Epithelial cell of esophagus (primary cell): ENCODE data around the gene HERPUD1.
"Not testable (repeated sequence)": the region's sequence is repeated elsewhere in the genome, so short reads cannot be mapped to it uniquely, and the experiment has no call there.

Experiments
- DNase-seq: peaks from one replicate; pipeline ENCODE4 v3.0.0; 2010; ENCODE audit warnings: low read depth
- H3K4me3 ChIP-seq: 2 replicates; pipeline ENCODE4 v1.5.1; 2011; ENCODE audit warnings: mild to moderate bottlenecking, low read length, control low read depth
- TF ChIP-seq, protein P1 (sequence below): IDR thresholded peaks from 2 replicates; pipeline ENCODE4 v1.5.1; 2011; ENCODE audit warnings: low read depth, mild to moderate bottlenecking, low read length, control low read depth, inconsistent platforms; ENCODE audit not compliant: insufficient read depth; ENCODE audit errors: missing control alignments

HERPUD1 gene

DNA sequence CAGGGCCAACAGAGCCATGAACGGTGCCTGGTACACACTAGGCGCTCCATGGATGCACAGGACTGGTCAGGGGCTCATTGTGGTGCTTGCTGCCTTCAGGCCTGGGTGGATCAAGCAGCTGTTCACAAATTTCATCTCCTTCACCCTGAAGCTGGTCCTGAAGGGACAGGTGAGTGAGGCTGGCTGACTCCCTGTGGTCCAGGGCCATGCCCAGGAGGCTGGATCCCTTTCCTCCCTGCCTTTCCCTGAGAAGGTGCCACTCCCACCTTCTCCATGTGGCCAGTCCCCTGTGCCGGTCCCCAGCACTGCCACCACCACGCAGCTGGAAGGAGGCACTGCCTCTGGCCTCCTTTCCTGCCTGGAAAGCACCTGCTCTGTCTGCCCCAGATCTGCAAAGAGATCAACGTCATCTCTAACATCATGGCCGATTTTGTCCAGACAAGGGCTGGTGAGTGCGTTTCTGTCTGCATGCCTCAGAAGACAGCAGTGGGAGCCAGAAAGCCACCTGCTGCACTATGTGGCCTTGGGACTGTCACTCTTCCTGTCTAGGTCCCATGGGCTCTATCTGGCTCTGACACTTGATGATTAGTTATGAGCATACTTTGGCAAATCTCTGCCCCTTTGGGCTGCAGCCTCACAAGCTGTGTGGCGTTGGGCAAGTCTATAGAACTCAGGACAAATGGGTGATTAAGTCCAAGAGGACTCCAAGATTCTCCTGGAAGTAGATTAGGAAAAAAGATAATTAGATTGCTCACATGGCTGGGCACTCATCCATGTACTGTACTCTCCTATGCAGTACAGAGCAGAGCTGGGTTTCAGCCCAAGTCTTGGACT, 39.2 kb downstream of the HERPUD1 start:
- TF ChIP-seq, protein P1, sequence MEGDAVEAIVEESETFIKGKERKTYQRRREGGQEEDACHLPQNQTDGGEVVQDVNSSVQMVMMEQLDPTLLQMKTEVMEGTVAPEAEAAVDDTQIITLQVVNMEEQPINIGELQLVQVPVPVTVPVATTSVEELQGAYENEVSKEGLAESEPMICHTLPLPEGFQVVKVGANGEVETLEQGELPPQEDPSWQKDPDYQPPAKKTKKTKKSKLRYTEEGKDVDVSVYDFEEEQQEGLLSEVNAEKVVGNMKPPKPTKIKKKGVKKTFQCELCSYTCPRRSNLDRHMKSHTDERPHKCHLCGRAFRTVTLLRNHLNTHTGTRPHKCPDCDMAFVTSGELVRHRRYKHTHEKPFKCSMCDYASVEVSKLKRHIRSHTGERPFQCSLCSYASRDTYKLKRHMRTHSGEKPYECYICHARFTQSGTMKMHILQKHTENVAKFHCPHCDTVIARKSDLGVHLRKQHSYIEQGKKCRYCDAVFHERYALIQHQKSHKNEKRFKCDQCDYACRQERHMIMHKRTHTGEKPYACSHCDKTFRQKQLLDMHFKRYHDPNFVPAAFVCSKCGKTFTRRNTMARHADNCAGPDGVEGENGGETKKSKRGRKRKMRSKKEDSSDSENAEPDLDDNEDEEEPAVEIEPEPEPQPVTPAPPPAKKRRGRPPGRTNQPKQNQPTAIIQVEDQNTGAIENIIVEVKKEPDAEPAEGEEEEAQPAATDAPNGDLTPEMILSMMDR = no peak
- H3K4me3 ChIP-seq = no peak overlapping the region
- DNase-seq = no peak

DNA sequence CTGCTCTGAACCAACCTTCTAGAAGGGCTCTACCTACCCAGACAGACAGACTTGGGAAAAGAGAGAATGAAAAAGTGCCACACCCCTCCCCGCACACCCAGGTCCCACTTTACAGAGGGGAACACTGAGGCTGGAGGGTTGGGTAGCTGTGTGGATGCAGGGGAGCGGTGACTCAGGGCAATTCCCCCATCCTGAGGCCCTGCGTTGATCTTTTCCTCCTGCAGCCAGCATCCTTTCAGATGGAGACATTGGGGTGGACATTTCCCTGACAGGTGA, 39.8 kb downstream of the HERPUD1 start:
- DNase-seq = no peak
- H3K4me3 ChIP-seq = no peak overlapping the region
- TF ChIP-seq, protein P1 = no peak

DNA sequence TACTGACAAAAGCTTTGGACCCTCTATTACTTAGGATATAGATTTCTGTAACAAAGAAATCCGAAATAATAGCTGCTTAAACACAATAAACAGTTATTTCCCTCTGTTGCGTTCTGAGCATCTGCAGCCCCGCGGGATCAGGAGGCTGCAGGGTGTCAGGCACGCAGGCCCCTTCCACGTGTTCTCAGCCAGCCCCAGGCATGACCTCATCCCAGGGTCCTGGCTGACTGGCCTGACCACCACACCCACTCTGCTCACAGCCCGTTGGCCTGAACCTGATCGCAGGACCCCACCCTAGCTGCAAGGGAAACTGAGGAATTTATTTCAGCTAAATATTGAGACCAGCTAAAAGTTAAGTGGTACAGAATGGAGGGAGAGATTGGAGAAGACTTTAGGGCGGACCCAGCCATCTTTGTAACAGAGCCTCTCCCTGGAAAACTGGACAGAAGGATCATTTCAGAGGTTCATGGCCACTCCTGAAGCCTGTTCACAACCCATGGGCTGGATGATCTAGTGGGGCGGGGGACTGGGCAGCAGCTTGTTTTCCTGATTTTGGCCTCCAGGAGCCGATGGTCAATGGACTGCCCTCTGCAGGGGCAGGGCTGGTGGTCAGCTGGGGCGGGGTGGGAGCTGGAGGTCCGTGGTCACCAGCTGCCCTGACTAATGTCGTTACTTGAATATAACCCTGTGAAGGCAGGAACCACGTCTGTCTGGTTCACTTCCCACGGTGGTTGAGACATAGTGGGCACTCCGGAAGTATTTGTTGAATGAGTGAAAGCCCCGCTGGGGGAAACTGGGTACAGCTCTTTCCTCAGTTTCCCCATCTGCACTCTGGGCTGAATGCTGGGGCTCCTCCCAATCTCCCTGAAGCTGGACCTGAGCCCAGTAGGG, 40.7 kb downstream of the HERPUD1 start:
- DNase-seq = no peak
- TF ChIP-seq, protein P1 = no peak

DNA sequence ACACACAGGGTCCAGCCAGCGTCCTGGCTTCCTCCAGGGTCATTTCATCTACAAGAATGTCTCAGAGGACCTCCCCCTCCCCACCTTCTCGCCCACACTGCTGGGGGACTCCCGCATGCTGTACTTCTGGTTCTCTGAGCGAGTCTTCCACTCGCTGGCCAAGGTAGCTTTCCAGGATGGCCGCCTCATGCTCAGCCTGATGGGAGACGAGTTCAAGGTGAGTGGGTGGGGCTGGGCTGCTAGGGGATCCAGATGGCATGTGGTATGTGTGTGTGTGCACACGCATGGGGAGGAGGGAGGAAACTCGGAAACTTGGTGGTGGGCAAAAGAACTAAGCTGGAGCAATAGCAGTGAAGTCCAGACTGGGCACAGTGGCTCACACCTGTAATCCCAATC, 41.4 kb downstream of the HERPUD1 start:
- no peak overlapping the region for H3K4me3 ChIP-seq
- no peak for DNase-seq
- TF ChIP-seq, protein P1 = no peak

More for the DNA sequence above, 40.7 kb downstream of the HERPUD1 start:
- no peak overlapping the region for H3K4me3 ChIP-seq

DNA sequence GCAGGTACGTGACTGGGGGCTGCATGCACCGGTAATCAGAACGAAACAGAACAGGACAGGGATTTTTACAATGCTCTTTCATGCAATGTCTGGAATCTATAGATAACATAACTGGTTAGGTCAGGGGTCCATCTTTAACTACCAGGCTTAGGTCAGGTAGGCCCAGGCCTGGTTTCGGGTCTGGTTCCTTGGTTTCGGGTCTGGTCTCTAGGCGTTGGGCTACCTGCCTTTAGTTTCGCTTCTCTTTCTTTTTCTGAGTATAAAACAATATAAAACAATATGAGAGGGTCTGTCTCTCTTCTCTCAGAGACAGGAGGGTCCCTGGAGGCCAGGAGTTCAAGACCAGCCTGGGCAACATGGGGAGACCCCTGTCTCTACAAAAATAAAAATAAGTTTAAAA, 42.0 kb downstream of the HERPUD1 start:
- DNase-seq, H3K4me3 ChIP-seq: not testable (repeated sequence)

DNA sequence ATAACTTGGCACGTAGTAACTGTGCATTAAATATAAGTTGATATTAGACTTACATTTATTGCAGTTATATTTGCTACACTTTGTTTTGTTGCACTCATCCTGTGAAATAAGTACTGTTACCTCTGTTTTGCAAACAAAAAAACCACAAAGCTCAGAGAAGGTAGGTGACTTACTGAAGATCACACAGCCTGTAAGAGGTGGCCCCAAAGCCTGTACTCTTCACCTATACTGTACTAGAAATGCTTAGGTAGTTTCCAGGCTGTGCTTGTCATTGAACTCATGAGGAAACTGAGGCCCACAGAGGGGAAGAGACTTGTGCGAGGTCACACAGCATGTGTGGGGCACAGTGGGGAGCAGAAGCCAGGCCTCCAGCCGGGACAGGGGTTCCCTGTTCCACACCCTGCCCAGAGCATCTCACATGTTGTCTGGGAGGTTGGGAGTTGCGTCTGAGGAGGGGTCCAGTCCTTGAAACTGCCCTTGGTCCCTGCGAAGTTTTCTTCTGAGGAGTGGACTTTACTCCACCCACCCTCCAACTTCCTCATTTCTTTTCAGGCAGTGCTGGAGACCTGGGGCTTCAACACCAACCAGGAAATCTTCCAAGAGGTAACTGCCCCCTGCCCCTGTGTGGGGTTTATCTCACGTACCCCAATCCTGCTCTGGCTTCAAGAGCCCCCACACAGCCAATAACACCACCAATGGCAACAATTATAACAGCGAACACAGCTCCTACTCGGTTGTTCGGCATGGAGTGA, 42.8 kb downstream of the HERPUD1 start:
- H3K4me3 ChIP-seq = no peak overlapping the region
- DNase-seq = no peak
- TF ChIP-seq, protein P1 = no peak

DNA sequence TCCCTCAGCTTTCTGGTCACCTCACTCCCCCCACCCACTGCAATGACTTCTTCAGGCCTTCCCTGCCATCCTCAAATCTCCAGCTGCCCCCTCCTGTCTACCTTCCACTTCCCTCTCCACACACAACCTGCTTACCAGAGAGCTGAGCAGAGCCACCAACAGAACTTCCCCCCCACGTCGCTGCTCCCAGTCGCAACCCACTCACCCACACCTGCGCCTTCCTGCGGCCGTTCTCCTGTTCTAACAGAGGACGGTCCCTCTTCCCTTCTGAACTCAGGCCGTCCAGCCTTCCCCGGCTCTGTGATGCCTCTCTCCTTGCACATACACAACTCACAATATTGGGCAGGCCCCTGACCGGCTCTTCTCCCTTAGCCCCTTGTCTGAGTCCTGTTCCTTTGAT, 43.8 kb downstream of the HERPUD1 start:
- H3K4me3 ChIP-seq = no peak overlapping the region
- no peak for DNase-seq
- TF ChIP-seq, protein P1 = no peak
